ENCODE data around the gene TMEM239.
"Not testable (repeated sequence)": the region's sequence is repeated elsewhere in the genome, so short reads cannot be mapped to it uniquely, and the experiment has no call there.

TMEM239 gene

DNA sequence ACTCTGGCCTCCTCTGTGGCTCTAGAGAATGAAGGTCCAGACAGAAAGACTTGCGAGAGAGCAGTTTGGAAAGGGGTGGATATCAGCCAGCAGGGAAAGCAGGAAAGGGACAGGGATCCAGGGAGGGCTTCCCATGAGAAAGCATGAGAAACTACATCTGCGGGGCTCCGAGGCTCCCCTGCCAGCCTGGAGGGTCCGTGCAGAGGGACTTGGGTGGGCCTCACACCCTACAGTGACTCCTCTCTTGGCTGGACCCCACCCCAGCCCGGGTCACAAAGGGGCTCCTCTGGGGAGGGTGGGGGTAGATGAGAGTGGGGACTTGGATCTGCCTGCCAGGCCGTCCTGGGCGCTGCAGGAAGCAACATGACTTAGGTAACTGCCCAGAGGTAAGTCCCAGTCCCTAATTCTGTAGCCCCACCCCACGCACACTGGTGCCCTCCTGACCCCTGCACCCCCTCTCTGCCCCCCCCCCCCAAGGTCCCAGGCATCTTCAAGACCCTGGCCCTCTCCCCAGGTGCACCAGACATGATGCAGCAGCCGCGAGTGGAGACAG is at the start of gene TMEM239:
Gene TMEM239 (plus strand): TSS at position 335 of the 553 bp plus-strand sequence. CDS start 191 bp downstream, at position 526.
- DNase-seq (ENCODE audit: low read depth), result no peak

- DNase-seq (ENCODE audit: low read depth), result no peak
These were observed 48.2 kb upstream of the TMEM239 start for GRCh38 chr20:2767768-2768631.

GRCh38 chr20:2768632-2769015 is 47.5 kb upstream of the TMEM239 start:
- no peak for DNase-seq (ENCODE audit: low read depth)

DNA sequence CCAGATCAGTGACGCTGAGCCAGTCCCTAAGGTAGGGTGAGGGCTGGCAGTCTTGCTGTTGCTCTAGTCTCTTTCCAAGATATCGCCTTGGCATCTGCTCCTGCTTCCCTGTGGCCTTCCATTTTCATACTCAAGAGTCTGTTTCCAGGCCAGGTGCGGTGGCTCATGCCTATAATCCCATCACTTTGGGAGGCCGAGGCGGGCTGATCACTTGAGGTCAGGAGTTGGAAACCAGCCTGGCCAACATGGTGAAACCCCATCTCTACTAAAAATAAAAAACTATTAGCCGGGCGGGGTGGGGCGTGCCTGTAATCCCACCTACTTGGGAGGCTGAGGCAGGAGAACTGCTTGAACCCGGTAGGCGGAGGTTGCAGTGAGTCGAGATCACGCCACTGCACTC is 46.1 kb upstream of the TMEM239 start:
- DNase-seq (ENCODE audit: low read depth), result not testable (repeated sequence)

GRCh38 chr20:2771631-2772080 is 44.5 kb upstream of the TMEM239 start:
- peak; percentile 77 for DNase-seq (ENCODE audit: low read depth)

GRCh38 chr20:2773812-2774211 is 42.4 kb upstream of the TMEM239 start:
- DNase-seq (ENCODE audit: low read depth), result no peak

DNA sequence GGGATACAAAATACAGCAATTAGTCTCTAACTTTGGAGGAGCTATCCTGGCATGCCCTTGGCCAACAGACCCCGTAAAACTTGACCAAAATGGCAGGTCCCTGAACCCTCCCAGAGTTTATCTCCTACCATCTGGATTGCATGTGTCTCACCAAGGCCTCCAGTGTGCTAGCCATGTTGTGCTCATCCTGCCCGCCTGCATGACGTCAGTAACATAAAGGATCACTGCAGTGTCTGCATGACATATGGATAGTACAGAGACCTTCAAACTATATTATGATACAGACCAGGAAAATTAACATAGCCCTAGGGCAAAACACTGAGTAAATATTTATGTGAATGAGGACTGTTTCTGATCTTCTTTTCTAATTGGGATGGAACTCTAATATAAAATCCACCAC is 41.0 kb upstream of the TMEM239 start:
- peak; percentile 38 for DNase-seq (ENCODE audit: low read depth)

- DNase-seq (ENCODE audit: low read depth), result no peak
These were observed 37.4 kb upstream of the TMEM239 start for GRCh38 chr20:2778602-2779321.

GRCh38 chr20:2780948-2781347 is 35.2 kb upstream of the TMEM239 start:
- DNase-seq (ENCODE audit: low read depth), result no peak

- no peak for DNase-seq (ENCODE audit: low read depth)
These were observed 32.1 kb upstream of the TMEM239 start for GRCh38 chr20:2783908-2784566.

DNA sequence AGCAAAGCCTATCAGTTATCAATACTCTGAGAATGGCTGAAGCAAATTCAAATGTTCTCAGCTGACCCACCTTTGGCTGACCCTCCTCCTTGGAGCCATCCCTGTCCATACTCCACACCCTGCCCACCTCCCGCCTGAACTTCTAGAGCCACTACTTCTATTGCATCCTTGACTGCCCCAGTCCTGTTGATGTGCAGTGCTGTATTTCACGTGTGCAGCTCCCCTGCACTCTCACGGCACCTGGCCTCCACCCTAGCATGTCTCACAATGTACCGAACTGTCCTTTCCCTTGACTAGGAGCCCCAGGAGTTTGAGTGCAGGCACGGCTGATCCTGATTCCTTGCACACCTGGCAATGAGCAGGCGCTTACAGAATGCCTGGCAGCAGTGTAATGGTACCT is 22.7 kb upstream of the TMEM239 start:
- no peak for DNase-seq (ENCODE audit: low read depth)

GRCh38 chr20:2794202-2794748 is 21.9 kb upstream of the TMEM239 start:
- no peak for DNase-seq (ENCODE audit: low read depth)

DNA sequence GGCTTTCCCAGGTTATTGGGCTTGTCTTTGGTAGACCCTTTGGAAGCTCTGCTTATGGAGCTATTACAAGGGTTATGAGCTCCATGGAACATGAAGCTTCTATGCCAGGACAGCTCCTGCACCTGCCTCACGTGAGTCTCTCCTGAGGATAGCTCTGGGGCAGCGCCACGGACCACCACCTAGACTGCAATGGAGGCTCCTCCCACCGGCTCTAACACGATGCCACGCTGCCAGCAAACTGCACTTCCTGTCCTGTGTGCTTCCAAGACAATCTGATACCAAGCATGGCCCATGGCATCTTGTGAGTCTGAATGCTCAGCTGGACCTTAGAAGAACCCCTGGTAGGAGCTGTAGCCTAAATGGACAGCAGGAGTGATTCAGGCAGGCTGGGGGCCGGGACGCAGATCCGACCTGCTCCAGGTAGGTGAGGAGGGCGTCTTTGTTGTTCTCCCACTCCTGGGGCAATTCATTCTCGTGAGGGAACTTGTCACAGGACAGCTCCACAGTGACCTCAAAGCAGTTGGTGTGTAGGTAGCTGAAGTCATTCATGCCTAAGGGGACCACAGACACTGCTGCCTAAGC is 21.2 kb upstream of the TMEM239 start:
- DNase-seq (ENCODE audit: low read depth), result no peak

GRCh38 chr20:2795451-2795850 is 20.7 kb upstream of the TMEM239 start:
- DNase-seq (ENCODE audit: low read depth), result no peak

- DNase-seq (ENCODE audit: low read depth), result no peak
These were observed 20.0 kb upstream of the TMEM239 start for GRCh38 chr20:2796011-2796660.

GRCh38 chr20:2797136-2797983 is 18.8 kb upstream of the TMEM239 start:
- no peak for DNase-seq (ENCODE audit: low read depth)

DNA sequence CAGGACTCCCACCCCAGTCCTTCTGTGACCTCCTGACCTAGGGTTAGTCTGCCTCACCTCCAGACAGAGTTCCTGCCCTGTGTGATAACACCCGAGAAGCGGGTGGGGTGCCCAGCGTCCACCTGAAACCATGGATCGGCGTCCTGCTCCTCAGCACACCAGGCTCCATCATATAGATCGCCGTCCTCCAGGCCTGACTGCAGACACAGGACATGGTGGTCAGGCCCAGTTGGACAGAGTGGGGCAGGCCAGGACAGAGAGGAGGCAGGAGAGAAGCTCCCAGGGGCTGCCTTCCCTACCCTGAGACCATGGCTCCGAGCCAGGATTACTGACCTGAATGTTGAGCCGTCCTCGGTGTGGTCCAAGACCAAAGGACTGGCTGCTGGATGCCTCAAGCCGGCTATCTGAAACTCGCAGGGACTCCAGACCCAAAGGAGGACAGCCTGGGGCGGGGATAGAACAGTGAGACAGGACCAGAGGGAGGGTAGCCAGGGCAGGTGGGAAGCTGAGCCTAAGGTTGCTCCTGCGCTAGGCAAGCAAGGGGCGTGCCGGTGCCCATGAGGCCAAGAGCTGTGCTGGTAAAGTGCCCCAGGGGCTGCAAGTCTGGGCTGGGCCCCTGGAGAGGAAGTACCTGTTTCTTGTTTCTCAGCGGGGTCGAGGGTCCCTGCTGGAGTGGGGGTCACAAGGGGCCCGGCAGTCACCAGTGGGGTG is 17.9 kb upstream of the TMEM239 start:
- no peak for DNase-seq (ENCODE audit: low read depth)

GRCh38 chr20:2798814-2799213 is 17.4 kb upstream of the TMEM239 start:
- peak; percentile 31 for DNase-seq (ENCODE audit: low read depth)

DNA sequence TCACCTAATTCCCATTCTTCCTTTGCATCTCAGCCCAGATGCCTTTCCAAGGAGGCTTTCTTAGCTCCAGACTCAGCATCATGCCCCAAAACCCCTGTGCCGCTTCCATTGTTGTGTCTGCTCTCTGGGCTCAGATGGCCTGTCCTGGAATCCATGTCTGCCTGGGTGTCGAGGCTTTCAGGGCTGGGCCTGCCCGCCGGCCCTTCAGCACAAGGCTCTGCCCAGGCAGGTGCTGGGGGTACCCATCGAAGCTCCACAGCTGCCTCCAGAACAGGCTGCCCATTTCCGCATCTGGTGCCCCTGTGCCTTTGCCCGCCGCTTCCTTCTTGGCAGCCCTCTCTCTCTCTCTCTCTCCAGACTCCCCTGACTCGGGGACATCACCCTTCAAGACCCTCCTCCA is 16.9 kb upstream of the TMEM239 start:
- no peak for DNase-seq (ENCODE audit: low read depth)

All from ELR (cell line).